Right renal pelvis (tissue), 4 donors: ENCODE data around the gene NAA80. TPM values are rescaled to one million over a fixed set of nuclear protein-coding genes. Genes with fewer than 3 reads are reported as not detected.

Experiments
- DNase-seq, 4 donors: peaks; one replicate each; pipeline ENCODE4 v3.0.0-alpha.2; 2013; ENCODE audit warnings: low read depth in 4 of 4, low spot score in 3 of 4, missing footprints in 1 of 4
- polyA plus RNA-seq, 4 donors: library from polyadenylated mRNA; unstranded; fragments of 120-200 nt; gene quantifications; one replicate each; pipeline ENCODE4 v1.2.1, GENCODE V29; 2013; ENCODE audit not compliant: insufficient read length in 4 of 4

Gene NAA80
- polyA plus RNA-seq, 4 donors: 8.6 to 10.5 (median 9.9) TPM

DNA sequence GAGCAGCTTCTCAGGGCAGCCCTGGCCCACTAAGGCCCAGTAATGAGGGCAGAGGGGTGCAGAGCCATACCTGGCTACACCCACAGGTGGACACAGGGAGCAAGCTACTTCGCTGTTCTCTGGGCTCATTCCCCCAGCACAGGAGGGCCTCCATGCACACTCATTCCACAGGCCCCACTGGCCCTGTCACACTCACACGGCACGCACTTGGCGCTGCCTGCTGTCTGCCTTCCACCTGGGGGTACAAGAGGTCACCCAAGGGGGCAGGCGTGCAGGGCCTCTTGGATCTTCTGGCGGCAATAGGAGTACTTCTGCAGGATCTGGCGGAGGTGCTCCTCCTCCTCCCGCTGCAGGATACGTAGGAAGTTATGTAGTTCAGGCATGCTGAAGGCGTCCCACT, 31.1 kb upstream of the NAA80 start:
- no peak for DNase-seq

DNA sequence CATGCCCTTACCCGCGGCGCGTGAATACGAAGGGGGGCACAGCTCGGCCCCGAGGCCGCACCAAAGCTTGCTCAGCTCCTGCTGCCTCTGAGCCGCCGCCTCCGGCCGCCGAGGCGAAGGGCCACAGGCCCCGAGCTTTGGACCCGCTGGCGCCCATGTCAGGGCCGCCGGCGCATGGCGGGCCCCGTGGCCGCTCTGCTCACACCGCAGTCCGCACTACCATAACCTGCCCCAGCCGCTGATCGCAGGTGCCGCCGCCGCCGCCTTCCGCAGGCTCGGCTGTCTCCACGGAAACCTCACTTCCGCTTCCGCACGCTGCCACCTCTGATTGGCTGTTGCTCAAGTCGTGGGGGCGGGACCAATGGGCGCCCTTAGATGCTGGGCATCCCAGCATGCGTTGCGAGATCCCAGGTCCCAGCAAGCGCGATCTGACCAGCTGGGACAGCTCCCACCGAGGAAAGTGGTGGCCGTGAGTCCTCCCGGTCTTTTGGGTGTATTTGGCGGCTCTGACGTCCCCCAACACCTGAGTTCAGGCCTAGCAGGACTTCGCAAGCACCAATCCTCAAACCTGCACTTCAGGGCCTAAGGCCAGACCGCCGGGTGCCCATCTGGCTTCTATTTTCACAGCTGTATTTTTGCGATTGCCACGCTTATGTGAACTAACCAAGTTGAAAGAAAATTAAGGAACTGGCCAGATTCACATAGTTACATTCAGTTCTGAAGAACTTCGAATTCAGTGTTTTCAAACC, 28.9 kb upstream of the NAA80 start, which contains the start of gene TUSC2:
TSS of gene TUSC2 (minus strand) at position 281 of the 749 bp plus-strand sequence. CDS start at position 157, 124 bp downstream.
- peak; percentile 93 to 97 (median 94) for DNase-seq

DNA sequence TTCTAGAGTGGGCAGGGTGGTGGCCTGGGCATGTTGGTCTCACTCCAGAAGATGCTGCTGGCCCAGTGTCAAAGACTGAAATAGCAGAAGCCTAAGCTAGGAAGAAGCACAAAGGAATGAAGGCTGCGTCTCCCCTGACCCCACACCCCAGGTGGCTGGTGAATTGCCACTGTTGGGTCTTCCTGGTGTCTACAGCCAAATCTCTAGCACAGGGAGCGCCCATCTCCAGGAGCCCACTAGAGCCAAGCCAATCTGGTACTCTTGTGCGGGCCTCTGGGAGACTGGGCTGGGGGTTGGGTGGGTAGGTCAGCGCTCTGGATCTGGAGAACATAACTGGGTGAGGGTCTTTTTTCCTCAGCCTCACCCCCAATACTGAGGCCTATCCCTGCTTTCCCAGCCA, 27.9 kb upstream of the NAA80 start:
- DNase-seq: no peak

DNA sequence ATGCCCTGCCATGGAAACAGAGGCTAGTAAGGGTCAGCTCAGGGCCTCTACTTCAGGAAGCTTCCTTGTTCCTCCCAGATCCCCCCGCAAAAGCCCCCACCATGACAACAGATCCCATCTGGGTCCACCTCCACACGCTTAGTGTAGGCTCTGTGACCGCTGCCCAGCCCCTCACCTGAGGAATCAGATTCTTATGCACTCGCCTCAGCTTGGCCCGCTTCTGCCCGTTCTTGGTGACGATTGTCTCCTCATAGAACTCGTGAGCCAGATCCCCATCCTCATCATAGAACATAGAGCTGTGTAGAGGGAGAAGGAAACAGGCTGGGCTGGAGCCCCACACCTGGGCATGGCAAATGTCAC, 27.0 kb upstream of the NAA80 start:
- DNase-seq: no peak

DNA sequence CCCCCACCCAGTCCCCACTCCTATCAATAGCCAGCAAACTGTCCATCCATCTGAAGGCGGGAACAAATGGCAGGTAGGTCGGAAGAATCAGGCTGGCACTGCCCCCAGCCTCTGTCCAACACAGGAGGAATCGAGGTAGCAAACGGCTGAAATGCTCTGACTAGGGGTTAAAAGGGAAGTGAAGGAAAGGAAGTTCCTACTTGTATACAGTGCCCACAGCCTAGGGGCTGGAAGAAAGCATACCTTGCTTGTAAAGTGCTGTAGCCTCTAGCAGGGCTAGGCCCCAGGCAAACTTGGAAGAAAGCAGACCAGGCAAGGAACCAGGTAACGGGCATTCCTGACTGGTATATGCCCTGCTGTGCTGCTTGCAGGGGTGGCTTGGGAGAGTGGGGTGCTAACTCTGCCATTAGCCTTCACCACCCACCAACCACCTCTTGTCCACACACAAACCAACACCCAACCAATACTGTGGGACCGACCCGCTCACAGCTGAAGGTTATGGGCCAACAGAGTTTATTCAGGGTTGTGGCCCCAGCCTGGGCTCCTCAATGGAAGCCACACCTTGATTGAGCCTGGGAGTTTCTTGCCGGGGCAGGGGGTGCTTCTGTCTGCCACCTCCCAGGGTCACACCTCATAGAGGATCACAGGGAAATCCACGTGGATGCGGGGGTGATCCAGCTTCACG, 26.4 kb upstream of the NAA80 start:
- no peak for DNase-seq

DNA sequence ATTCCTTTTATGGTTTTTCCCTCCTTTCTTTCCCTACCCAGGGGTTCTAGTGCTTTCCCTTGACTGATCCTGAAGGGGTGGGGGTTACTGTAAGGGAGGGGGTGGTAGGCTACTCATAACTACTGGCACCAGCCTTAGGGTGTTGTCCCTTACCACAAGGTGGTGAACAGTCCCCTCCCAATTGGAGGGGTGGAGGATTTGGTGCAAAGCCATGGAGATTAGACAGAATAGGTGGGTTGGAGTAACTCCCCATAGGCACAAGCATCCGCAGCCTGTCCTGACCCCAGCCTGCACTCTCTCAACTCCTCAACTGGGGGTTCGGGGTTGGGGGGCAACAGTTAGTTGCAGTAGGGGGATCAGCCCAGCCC, 25.9 kb upstream of the NAA80 start:
- no peak for DNase-seq

DNA sequence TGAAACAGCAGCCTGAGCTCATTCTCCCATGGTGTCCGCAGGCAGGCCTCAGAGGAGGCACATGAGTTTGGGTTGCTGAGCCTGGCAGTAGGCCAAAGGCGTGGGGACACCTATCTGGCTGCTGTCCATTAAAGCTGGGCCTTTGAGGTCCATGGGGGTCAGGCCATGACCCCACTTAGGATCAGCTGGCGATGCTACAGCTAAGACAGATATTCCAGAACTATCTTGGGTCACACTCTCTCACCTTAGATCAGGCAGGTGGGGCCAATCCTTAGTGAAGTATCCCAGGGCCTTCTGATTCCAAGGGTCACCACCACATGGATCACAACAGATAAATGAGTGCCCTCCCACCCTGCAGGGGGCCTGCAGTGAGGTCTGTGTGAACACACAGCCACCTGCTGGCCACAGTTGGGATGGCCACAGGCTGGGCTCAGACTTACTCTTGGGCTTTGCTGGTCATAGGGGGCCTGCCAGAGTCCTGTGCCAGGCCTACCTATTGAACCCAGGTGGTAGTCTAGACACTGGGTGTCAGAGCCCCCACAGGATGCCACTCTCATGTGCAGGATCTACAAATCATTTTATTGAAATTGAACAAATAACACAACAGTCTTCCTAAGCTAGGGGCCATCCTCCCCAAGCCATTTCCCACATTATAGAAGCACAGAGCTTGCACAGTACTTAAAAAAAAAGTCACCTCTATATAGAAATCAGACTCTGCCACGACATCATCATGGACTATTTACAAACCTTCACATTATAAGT, 25.3 kb upstream of the NAA80 start:
- DNase-seq: no peak

DNA sequence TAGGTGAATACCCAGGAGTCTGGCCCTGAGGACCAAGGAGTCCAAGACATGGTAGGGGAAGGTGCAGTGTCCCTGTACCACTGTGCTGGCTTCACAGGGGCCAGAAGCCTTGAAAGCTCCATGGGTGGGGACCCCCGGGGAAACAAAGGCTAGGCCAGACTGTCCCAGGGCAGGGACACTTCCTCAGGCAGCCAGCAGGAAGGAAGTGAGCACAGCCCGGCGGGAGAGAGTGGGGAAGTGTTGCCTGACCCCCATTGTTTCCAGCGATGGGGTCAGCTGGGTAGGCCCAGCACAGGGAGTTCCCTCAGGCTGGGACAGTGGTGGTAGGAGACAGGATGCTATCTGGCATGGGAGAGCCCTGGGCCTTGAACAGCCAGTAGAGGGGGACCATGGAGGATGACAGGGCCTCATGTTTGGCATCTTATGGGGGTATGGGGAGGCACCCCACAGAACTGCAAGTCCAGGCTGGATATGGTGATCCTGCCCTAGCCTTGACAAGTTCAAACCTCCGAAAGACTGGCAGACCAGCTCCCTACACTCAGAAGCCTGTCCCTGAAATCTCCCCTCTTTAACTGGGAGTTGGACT, 24.5 kb upstream of the NAA80 start:
- no peak for DNase-seq

DNA sequence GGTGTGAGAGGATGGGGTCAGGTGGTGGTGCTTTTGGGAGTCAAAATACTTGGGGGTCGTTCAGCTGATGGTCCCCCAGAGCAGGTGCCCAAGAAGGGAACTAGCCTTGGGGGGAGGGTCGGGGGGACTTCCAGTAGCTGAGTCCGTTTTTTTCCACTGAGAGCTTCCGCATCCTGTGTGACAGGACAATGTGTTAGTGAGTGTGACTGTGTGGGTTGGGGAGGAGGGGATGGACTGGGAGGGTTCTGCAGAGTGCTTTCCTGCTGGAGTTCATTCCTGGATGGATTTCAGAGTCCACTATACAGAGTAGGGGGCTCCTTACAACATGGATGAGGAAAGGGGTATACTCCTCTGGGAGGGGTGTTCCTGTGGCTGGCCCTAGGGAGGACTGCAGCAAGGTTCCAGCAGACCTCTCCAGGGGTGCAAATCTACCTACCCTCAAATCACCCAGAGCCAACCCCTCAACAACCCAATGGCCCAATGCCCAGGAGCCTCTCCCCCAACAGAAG, 23.9 kb upstream of the NAA80 start:
- no peak for DNase-seq

DNA sequence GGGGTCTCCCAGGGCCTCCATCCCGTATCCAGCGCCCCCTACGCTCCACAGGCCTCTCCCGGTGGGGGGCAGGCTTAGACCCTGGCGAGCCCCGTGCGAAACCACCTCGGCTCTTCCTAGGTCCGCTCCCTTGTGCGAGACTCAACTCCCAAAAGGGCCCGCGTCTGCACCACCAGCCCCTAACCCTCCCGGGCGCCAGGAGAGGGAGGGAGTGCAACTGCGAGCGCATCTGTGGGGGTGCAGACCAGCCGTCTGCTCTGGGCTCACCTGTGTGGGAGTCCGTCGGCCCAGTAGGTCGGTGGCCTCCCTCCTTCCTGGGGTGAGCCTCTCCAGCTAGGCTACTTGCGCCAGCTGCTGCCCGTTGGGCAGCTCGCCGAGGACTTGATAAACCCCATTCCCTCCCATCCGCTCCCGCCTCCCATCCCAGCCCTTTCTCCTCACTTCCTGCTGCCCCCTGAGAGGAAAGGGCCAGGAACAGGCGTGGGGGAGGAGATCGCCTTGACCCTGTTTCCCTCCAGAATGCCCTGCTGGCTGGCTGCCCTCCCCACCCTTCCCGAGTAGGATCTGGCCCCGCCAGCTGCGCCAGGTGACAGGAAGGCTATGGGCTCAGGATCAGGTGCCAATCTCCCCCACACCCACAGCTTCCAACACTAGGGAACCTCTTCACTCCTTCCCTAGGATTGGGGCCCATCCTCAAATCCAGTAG, 23.3 kb upstream of the NAA80 start, which contains the start of gene HYAL2:
TSS of gene HYAL2 (minus strand) at position 360 of the 706 bp plus-strand sequence. CDS start 2,256 bp downstream, outside the sequence.
- no peak for DNase-seq

DNA sequence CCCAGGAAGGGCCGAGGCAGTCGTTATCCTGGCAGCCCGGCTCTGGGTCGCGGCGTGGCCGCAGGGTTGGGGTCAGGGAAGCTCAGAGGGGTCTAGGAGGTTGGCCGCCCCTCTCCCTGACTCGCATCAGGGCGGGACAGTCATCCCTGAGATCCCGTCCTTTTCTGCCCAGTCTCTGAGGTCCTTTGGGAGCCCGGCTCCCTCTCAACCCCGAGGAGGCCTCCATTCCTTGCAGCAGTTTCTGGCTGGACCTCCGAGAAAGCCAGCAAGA, 22.8 kb upstream of the NAA80 start:
- no peak for DNase-seq

DNA sequence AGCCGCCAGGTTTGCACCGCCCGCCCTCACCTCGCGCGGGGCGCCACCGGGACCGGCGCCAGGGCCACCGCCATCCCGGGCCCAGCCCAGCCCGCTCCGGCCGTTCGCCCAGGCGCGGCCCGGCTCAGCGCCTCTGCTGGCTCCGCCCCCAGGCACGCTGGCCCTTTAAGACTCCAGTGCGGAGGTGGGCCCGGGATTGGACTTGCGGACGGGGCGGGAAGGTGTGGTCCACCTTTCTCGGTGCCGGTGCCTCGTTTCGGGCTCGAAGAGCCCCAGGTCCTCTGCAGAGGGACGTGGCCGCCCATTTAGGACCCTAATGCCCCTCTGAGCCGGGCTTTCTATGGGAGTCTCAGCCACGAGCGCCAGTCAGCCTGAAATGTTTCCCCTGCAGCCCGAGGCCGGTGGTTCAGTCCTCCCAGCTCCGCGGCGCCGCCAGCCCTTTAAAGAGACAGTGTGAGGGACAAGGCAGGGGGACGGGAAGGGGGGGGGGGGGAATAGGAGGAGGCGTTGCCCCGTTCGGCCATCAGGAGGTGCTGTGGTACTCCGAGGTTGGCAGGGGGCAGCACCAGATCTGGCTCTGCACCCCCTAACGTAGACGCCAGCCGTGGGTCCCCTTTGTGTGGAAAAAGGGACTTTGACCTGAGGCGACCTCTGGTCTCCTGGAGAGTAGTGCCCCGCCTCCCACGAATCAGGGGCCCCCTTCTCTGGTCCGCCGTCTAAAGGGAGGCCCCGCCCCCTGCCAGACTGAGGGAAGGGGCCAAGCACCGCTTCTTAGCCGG, 22.3 kb upstream of the NAA80 start:
- DNase-seq: peak in 3 of 4 donors; percentile 81 to 86 (median 85)

DNA sequence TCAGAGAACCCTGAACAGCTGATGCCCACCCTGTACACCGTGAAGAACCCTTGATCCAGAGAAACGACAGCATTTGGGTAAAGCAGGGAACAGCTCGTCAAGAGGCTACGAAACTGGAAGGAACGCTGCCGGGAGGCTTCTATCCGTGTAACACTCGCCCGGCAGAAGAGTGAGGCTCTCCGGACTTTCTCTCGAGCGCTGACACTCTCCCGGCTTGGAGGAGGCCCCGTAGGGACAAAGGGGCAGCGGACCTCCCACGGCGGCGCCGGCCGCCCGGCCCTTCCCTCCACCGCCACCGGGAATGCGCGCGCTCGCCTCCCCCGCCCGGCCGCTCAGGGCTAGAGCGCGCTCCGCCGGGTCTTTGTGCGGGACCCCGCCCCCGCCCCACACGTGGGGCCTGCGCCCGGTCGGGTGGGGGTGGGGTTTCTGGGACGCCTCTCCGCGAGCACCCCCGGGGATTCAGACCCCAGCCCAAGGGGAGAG, 21.7 kb upstream of the NAA80 start:
- peak in 1 of 4 donors; percentile 78 for DNase-seq

DNA sequence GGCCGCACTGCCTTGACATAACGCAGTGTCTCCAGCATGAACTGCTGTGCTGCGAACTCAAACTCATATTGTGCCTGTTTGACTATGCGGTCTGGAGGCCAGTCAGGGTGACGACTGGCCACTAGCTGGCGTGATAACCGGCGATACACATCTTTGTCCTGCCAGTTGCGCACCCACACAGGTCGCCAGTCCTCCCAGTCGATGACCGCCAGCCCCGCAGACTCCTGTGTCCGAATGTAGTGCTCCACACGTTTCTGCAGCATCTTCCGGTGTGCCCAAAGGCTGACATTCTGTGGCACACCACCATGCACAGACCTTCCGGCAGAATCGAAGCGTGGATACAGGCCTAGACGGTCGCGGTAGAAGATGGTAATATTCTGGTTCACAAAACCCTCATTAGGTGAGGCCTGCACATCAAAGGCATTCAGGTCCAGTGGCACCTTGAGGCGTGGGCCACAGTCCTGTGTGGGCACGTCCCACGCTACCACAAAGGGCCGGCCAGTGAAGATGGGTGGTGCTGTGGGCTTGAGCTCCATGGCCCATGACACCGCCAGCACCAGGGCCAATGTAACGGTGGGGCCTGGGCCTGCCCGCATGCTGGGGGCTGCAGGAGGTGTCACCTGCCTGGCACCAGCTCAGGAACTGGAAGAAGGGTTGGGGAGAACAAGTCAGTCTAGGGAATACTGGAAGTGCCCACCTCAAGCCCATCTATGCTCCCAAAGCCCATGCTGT, 20.9 kb upstream of the NAA80 start:
- DNase-seq: no peak

DNA sequence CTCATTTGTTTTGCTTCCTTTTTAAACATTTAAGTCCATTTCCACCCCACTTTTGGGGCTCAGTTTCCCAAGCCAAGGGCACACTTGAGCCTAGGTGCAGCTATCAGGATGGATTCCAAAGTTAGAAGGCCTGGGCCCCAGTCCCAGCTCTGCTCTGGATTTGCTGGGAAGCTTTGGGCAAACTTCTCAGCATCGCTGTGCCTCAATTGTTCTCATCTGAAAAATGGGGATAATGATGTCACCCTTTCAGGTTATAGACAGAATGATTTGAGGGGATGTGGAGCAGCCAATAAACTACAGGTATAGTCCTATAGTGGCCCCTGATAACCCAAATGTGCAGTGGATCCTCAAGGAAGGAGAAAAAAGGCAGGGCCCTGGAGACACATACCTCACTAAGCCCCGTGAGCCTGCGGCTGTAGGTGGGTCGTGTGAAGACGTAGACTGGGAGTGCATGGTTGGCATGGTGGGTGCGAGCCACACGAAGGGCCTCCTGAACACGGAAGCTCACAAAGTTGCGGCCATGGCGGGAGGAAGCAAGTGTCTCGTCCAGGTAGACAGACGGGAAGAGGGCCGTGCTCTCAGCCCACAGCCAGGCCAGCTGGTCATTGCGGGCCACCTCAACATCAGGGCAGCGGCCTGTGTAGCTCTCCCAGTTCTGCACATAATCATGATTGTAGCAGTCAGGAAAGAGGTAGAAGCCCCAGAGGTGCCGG, 20.1 kb upstream of the NAA80 start:
- no peak for DNase-seq

DNA sequence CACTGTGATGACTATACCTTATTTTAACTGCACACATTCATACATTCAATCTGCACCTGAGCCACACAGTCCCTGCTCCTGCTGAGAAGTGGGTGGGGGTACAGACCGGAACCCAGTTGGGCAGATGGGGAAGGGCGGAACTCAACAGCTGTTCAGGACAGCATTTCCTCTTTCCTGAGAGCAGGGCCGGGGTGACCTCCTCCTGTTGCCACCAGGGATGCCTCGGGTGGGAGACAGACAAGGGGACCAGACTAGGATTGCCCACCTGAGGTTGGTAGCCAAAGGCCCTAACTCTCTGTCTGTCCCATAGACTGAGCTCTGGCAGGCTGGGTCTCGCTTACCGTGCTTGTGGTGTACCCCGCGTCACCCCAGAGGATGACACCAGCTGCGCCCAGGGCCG, 19.4 kb upstream of the NAA80 start:
- no peak for DNase-seq

DNA sequence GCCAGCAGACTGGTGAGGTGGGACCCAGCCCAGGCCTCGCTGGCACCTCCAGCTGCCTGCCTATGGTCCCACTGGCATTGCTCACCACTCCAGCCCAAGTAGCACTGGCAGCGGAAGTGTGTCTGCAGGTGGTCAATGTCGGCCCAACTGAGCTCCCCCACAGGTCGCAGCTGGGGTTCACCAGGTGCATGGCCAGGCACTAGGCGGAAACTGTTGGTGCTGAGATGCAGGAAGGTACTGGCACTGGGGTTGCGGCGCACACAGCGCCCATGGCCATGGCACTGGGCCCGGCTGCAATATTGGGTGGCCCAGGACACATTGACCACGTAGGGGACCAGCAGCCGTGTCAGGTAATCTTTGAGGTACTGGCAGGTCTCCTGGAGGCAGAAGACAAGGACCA, 19.0 kb upstream of the NAA80 start:
- no peak for DNase-seq

DNA sequence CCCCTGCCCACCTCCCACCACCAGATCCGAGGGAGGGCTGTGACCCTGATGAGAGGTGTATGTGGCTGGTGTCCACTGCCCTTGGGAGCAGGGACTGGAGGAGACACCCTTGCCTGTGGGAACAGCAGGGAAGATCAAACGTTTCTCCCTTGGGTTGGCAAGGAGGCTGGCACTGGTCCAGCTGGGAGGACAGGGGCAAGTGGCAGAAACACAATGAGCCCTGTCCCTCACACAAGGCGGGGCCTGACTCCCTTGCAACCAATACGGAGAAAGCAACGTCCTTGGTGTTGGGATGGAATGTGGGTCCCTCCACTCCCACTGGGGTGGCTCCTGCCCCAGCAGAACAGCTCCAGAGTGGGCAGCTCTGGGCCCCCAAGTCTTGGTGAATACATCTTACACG, 18.1 kb upstream of the NAA80 start:
- DNase-seq: no peak
